Globus pallidus (tissue), 1 donor: ENCODE measurements around the gene MARS1.

ENCODE experiments used
- DNase-seq: peaks from one replicate; pipeline ENCODE4 v3.0.0-alpha.2; 2015; ENCODE audit warnings: low spot score

Gene MARS1

GRCh38 chr12:57458665-57459054, 29.2 kb upstream of the MARS1 start:
- no peak for DNase-seq

GRCh38 chr12:57459055-57459749, 28.7 kb upstream of the MARS1 start:
- DNase-seq = peak; percentile 93

GRCh38 chr12:57459750-57460467, 28.0 kb upstream of the MARS1 start, which contains the start of gene GLI1:
TSS of gene GLI1 (plus strand) at chr12:57459785. CDS start at chr12:57463692, 3,907 bp downstream.
- peak; percentile 33 for DNase-seq

- no peak for DNase-seq
Measured at GRCh38 chr12:57460468-57460784, 27.4 kb upstream of the MARS1 start.

GRCh38 chr12:57460841-57461275, 27.0 kb upstream of the MARS1 start:
- no peak for DNase-seq

GRCh38 chr12:57461276-57461916, 26.5 kb upstream of the MARS1 start:
- peak; percentile 30 for DNase-seq

GRCh38 chr12:57461917-57462250, 26.0 kb upstream of the MARS1 start:
- no peak for DNase-seq

GRCh38 chr12:57462251-57462911, 25.5 kb upstream of the MARS1 start:
- DNase-seq = peak; percentile 78

GRCh38 chr12:57462912-57463253, 25.0 kb upstream of the MARS1 start:
- DNase-seq = no peak

GRCh38 chr12:57464569-57464968, 23.3 kb upstream of the MARS1 start:
- no peak for DNase-seq

GRCh38 chr12:57465030-57465746, 22.7 kb upstream of the MARS1 start:
- DNase-seq = no peak

GRCh38 chr12:57465747-57466505, 21.9 kb upstream of the MARS1 start:
- DNase-seq = no peak

GRCh38 chr12:57467212-57467874, 20.5 kb upstream of the MARS1 start:
- DNase-seq = no peak

- no peak for DNase-seq
Measured at GRCh38 chr12:57467915-57468314, 20.0 kb upstream of the MARS1 start.

GRCh38 chr12:57469296-57470164, 18.3 kb upstream of the MARS1 start:
- DNase-seq = no peak

- no peak for DNase-seq
Measured at GRCh38 chr12:57470286-57470969, 17.4 kb upstream of the MARS1 start.

GRCh38 chr12:57470970-57471656, 16.8 kb upstream of the MARS1 start:
- DNase-seq = no peak

GRCh38 chr12:57471661-57472060, 16.2 kb upstream of the MARS1 start:
- DNase-seq = no peak

GRCh38 chr12:57472391-57472790, 15.5 kb upstream of the MARS1 start:
- no peak for DNase-seq
